Activated CD4-positive, alpha-beta T cell treated with anti-CD3 and anti-CD28 coated beads, Interleukin-2, amount 50 U/mL, for 24 hours (primary cell): ENCODE measurements around the gene COL18A1.

Experiments
- DNase-seq, 2 donors: peaks; one replicate each; pipeline ENCODE4 v3.0.0-alpha.2; 2020; ENCODE audit warnings: low read depth in 1 of 2, low spot score in 1 of 2

The COL18A1 gene

GRCh38 chr21:45454060-45454925 is 49.3 kb downstream of the COL18A1 start:
- DNase-seq, result no peak

DNA sequence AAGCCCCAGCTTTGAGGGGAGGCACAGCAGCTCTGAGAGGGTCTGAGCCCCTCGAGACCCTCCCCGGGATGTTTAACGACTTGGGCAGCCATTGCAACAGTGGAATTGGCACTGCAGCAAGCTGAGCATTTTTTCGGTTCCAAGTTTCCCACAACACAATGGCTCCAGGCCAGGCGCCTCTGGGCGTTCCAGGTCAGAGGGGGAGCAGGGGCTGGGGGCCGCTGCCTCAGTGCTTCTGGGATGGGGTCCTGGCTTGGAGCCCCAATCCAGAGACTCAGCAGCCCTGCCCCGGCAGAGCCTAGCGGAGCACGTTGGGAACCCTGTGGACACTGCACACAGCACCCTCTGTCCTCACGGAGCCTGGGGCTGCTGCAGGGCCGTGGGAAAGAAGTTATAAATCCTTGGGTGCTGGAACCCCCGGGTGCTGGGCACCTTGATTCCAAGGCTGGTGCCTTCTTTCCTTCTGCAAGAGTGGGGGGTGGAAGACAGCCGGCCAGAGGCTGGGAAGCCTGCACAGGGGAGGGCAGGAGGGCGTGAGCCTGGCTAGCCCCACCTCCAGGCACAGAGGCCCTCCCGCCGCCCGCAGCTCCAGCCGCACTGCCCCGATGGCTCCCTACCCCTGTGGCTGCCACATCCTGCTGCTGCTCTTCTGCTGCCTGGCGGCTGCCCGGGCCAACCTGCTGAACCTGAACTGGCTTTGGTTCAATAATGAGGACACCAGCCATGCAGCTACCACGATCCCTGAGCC is 50.1 kb downstream of the COL18A1 start:
- no peak for DNase-seq

DNA sequence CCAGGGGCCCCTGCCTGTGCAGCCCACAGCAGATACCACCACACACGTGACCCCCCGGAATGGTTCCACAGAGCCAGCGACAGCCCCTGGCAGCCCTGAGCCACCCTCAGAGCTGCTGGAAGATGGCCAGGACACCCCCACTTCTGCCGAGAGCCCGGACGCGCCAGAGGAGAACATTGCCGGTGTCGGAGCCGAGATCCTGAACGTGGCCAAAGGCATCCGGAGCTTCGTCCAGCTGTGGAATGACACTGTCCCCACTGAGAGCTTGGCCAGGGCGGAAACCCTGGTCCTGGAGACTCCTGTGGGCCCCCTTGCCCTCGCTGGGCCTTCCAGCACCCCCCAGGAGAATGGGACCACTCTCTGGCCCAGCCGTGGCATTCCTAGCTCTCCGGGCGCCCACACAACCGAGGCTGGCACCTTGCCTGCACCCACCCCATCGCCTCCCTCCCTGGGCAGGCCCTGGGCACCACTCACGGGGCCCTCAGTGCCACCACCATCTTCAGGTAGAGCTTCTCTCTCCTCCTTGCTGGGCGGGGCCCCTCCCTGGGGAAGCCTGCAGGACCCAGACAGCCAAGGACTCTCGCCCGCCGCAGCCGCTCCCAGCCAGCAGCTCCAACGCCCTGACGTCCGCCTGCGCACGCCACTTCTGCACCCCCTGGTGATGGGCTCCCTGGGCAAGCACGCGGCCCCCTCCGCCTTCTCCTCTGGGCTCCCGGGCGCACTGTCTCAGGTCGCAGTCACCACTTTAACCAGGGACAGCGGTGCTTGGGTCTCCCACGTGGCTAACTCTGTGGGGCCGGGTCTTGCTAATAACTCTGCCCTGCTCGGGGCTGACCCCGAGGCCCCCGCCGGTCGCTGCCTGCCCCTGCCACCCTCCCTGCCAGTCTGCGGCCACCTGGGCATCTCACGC is 51.0 kb downstream of the COL18A1 start:
- no peak for DNase-seq

- no peak for DNase-seq
Observed at GRCh38 chr21:45456584-45457160, 51.7 kb downstream of the COL18A1 start.

DNA sequence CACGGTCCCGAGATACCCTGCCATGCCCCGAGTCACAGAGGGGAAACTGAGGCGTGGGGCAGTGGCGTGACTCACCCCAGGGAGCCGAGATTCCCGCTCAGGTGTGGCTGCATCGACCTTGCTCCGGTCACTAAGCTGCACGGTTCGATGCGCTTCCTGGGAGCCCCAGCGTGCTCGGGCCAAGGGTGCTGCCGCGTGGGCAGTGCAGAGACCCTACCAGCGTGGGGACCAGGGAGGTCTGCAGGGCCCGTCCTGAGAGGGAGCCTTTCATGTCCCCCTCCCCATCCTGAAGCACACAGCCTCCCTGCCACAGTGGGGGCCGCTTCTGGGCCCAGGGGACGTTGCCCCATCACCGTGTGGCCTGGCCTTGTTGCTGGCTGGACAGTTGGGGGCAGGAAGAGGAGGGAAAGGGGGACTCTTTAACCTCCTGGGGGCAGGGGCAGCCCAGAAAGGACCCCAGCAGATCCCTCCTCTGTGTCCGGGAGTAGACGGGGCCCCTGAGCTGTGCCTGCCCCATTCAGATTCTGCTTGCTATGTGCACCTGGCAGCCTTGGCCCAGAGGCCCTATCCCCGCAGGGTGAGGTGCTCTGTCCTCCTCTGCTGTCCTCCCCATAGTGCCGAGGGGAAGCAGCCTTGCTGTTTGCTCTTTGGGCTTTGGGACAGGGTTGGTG is 52.3 kb downstream of the COL18A1 start:
- no peak for DNase-seq

DNA sequence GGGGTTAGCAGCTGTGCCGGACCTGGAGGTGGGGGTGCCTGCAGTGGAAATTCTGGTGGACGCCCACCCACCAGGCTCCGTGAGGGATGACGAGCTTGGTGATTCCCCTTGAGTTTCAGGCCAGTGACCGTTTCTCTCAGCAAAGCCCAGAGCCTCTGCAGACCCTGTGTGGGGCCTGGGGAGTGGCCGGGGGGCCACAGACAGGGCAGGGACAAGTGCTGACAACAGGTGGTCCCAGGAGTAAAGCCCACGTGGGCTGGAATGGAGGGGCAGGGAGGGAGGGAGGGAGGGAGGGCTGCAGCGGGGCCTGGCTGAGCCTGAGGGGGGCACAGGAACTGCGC is 52.8 kb downstream of the COL18A1 start:
- no peak for DNase-seq

- no peak for DNase-seq
Observed at GRCh38 chr21:45458281-45459170, 53.6 kb downstream of the COL18A1 start.

DNA sequence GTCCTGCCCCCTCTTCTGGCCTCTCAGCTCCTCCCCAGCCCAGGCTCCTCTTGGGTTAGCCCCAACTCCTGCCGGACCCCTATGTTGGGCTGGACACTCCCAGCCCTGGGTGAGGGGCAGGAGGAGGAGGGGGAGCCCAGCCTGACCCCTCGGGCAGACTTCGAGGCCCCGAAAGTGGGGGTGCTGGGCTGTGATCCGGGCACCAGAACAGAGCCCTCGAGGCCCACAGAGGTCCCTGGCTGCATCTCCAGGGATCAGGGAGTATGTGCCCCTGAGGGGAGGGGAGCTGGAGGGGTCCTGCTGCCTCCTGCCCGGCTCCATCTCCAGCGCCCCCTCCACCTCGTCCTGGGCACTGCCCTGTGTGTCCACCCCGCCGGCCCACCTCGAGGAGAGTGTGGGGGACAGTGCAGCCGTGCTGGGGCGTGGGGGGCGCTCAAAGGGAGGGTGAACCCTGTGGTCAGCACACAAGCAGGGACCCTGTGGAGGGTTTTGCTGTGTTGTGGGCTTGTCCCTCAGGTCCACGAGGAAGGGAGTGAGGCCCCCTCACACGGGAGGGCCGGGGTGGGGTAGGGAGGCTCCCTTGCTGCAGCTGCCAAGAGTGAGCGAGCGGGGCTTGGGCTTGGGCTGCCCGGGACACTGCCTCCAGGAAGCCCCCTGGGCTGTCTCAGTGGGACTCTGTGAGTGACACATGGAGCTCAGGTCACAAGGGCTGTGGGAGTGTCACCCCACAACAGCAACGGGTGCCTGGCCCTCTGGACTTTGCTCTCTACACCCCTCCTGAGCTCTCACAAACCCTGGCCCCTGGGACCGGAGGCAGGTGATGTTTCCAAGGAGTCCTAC is 54.4 kb downstream of the COL18A1 start:
- DNase-seq, result no peak

- no peak for DNase-seq
Observed at GRCh38 chr21:45460011-45460565, 55.1 kb downstream of the COL18A1 start.

DNA sequence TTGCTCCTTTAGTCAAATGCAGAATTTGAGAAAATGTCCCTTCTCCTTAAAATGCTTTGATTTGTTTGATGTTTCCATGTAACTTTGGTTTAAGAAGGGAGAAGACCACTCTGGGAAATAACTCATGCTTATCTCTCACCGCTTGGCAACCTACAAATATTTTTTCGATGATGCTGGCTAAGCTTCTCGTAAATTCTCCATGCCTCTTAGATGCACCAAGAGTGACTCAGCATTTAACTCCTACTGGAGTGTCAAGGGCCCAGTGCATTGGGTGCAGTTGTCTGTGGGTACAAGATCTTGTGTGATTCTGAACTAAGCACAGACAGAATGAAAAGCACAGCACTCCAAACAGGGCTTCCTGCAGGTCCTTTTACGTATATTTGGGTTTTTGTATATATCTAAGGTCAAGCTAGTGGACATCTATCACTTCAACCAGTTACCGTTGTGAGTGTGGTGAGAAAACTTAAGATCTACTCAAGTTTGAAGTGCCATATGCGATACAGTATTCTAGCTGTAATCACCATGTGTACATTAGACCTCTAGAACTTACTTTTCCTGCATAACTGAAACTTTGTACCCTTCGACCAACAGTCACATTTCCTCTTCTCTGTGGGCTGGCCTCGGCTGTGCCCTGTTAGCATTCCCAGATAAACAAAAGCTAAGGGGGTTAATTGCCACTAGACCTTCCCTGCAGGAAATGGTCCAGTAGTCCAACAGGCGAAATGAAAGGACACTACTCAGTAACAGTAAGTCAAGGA is 55.8 kb downstream of the COL18A1 start:
- DNase-seq, result no peak

DNA sequence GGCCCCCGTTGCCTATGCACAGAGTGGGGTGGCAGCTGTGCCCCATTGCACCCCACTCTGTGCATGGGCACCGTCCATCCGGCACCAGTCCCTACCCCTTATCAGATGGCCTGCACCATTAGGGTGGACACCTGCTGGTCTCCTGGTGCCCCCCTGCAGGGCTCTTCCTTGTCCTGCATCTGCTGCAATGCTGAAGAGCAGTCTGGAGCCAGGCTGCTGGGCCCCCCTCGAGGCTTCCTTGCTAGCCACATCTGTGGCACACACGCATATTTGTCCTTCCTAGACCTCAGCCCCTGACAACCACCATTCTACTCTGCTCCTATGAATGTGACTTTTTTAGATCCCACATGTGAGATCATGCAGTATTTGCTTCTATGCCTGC is 56.4 kb downstream of the COL18A1 start:
- DNase-seq, result no peak

GRCh38 chr21:45461806-45462341 is 56.9 kb downstream of the COL18A1 start:
- no peak for DNase-seq

DNA sequence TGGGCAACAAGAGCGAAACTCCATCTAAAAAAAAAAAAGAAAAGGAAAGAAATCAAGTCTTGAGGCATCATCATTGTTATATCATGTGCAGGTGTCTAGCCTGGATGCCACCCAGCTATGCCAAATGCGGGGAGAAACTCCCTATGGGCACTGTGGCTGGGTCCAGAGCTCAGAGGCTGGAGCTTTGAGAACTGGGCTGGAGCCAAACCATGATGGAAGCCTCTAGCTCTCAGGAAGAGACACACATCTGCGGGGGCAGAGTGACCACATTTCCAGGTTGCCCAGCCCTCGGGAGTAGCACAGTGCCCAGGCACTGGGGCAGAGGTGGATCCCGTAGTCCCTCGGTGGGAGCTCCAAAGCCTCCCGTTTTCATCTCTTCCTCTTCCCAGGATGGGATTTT is 58.9 kb downstream of the COL18A1 start:
- no peak for DNase-seq

- no peak for DNase-seq
Observed at GRCh38 chr21:45464309-45464708, 59.3 kb downstream of the COL18A1 start.

- DNase-seq, result no peak
Observed at GRCh38 chr21:45465105-45465504, 60.1 kb downstream of the COL18A1 start.

DNA sequence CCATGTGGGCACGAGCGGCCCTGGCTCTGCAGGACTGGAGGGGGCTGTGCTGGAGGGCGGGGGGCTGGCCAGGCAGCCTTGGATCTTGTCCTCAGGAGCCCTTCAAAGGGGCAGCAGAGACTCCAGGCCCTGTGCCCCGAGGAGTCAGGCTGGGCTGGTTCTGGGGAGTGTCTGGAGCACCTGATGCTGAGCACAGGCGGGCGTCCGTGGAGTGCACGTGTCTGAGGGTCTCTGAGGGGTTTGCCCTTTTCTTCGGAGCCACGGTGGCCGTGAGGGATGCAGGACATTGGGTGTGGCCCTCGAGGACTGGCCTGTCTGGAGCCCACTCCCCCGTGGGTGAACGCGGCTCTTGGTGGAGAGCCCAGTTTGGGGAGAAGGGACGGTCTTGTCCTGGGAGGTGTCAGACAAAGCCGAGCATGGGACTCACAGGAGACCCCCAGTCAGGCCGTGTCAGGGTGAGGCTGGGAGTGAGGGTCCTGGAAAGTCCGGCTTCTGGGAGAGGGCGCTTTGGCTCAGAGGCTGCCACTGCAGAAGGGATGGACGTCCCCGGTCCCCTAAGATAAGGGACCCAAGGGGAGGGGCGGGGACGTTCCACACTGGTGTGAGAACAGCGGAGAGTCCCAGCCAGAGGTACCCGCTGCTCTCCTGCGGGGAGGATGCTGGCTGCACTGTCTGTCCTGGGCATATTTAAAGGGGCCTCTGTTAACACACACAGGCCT is 60.8 kb downstream of the COL18A1 start:
- DNase-seq, result no peak
